Ectodermal cell (in vitro differentiated cells): ENCODE measurements around the gene PRODH.
"Not testable (repeated sequence)": the region's sequence is repeated elsewhere in the genome, so short reads cannot be mapped to it uniquely, and the experiment has no call there.

ENCODE experiments used
- H3K27ac ChIP-seq: 2 replicates; pipeline ENCODE4 v1.7.0; 2013; ENCODE audit warnings: mild to moderate bottlenecking, low read depth, low read length; ENCODE audit not compliant: insufficient read depth, poor library complexity, severe bottlenecking
- H3K27me3 ChIP-seq: 2 replicates; pipeline ENCODE4 v1.7.0; 2013; ENCODE audit warnings: mild to moderate bottlenecking, low read length; ENCODE audit not compliant: insufficient read depth, control insufficient read depth, poor library complexity, severe bottlenecking
- H3K36me3 ChIP-seq: one replicate; pipeline ENCODE4 v1.7.0; 2013; ENCODE audit warnings: low read length; ENCODE audit not compliant: control insufficient read depth, insufficient read depth
- H3K4me1 ChIP-seq: one replicate; pipeline ENCODE4 v1.7.0; 2013; ENCODE audit warnings: low read length; ENCODE audit not compliant: control insufficient read depth, insufficient read depth
- H3K4me3 ChIP-seq: 2 replicates; pipeline ENCODE4 v1.7.0; 2013; ENCODE audit warnings: low read depth, low read length, control low read depth; ENCODE audit not compliant: insufficient read depth
- H3K9me3 ChIP-seq: 2 replicates; pipeline ENCODE4 v1.7.0; 2013; ENCODE audit warnings: mild to moderate bottlenecking, low read length, moderate library complexity; ENCODE audit not compliant: control insufficient read depth
- WGBS, 2 experiments: methylation state at CpG; one replicate each; pipeline ENCODE4 v1.1.7; 2013; ENCODE audit warnings: missing lambda C conversion rate in 2 of 2; 5-methylcytosine and 5-hydroxymethylcytosine counted together

Gene PRODH

GRCh38 chr22:18975434-18976196, 39.5 kb upstream of the PRODH start:
- WGBS, 2 experiments, result 94% methylated on average over 16 of the region's 16 CpGs
- no peaks in the 10 kb centered on the region for H3K9me3 ChIP-seq
- H3K4me1 ChIP-seq, result peaks cover 6% of the 10 kb centered on the region
- H3K4me3 ChIP-seq, result no peak overlapping the region
- H3K36me3 ChIP-seq, result no peaks in the 10 kb centered on the region
- H3K27ac ChIP-seq, result no peak overlapping the region
- no peaks in the 10 kb centered on the region for H3K27me3 ChIP-seq

- no peak overlapping the region for H3K27ac ChIP-seq
- H3K36me3 ChIP-seq, result no peaks in the 10 kb centered on the region
- H3K27me3 ChIP-seq, result no peaks in the 10 kb centered on the region
- H3K9me3 ChIP-seq, result no peaks in the 10 kb centered on the region
- H3K4me1 ChIP-seq, result peaks cover 6% of the 10 kb centered on the region
- H3K4me3 ChIP-seq, result no peak overlapping the region
- WGBS, 2 experiments, result 92 to 95% methylated on average over 18 of the region's 18 CpGs
Observed at GRCh38 chr22:18974477-18975180, 38.5 kb upstream of the PRODH start.

- WGBS, 2 experiments, result 74 to 78% methylated on average over 17 to 18 of the region's 18 CpGs
- H3K27ac ChIP-seq, result no peak overlapping the region
- no peaks in the 10 kb centered on the region for H3K9me3 ChIP-seq
- H3K36me3 ChIP-seq, result no peaks in the 10 kb centered on the region
- H3K27me3 ChIP-seq, result no peaks in the 10 kb centered on the region
- peaks cover 6% of the 10 kb centered on the region for H3K4me1 ChIP-seq
- no peak overlapping the region for H3K4me3 ChIP-seq
Observed at GRCh38 chr22:18973264-18974031, 37.4 kb upstream of the PRODH start.

- not testable (repeated sequence) for H3K4me3 ChIP-seq
- 96 to 97% methylated on average over 8 of the region's 8 CpGs for WGBS, 2 experiments
Observed at GRCh38 chr22:18972591-18972990, 36.5 kb upstream of the PRODH start.

GRCh38 chr22:18972029-18972428, 35.9 kb upstream of the PRODH start:
- H3K27me3 ChIP-seq, H3K27ac ChIP-seq, H3K4me3 ChIP-seq, H3K4me1 ChIP-seq, H3K9me3 ChIP-seq, H3K36me3 ChIP-seq: not testable (repeated sequence)
- 97 to 98% methylated on average over 7 of the region's 7 CpGs for WGBS, 2 experiments

More at GRCh38 chr22:18972591-18972990, 36.5 kb upstream of the PRODH start:
- not testable (repeated sequence) for H3K4me1 ChIP-seq, H3K27ac ChIP-seq, H3K36me3 ChIP-seq, H3K9me3 ChIP-seq, H3K27me3 ChIP-seq

GRCh38 chr22:18971321-18971751, 35.2 kb upstream of the PRODH start:
- no peaks in the 10 kb centered on the region for H3K27me3 ChIP-seq
- H3K9me3 ChIP-seq, result no peaks in the 10 kb centered on the region
- 72 to 76% methylated on average over 19 of the region's 19 CpGs for WGBS, 2 experiments
- H3K27ac ChIP-seq, result no peak overlapping the region
- no peaks in the 10 kb centered on the region for H3K36me3 ChIP-seq
- H3K4me1 ChIP-seq, result peaks cover 10% of the 10 kb centered on the region
- H3K4me3 ChIP-seq, result peak overlapping the region; percentile 47

GRCh38 chr22:18970948-18971315, 34.8 kb upstream of the PRODH start:
- no peaks in the 10 kb centered on the region for H3K9me3 ChIP-seq
- H3K27me3 ChIP-seq, result no peaks in the 10 kb centered on the region
- H3K36me3 ChIP-seq, result no peaks in the 10 kb centered on the region
- no peak overlapping the region for H3K27ac ChIP-seq
- H3K4me3 ChIP-seq, result peak overlapping the region; percentile 47
- WGBS, 2 experiments, result 0 to 1% methylated on average over 18 to 20 of the region's 28 CpGs
- H3K4me1 ChIP-seq, result peaks cover 10% of the 10 kb centered on the region

- H3K36me3 ChIP-seq, result no peaks in the 10 kb centered on the region
- peaks cover 10% of the 10 kb centered on the region for H3K4me1 ChIP-seq
- 0% methylated on average over 94 of the region's 94 CpGs for WGBS, 2 experiments
- H3K27me3 ChIP-seq, result no peaks in the 10 kb centered on the region
- peak overlapping the region; percentile 47 for H3K4me3 ChIP-seq
- no peaks in the 10 kb centered on the region for H3K9me3 ChIP-seq
- H3K27ac ChIP-seq, result no peak overlapping the region
Observed at GRCh38 chr22:18970176-18970947, 34.3 kb upstream of the PRODH start.

GRCh38 chr22:18969158-18969942, 33.3 kb upstream of the PRODH start:
- H3K27ac ChIP-seq, result not testable (repeated sequence)
- WGBS, 2 experiments, result 77% methylated on average over 14 of the region's 14 CpGs

More at GRCh38 chr22:18969158-18969942, 33.3 kb upstream of the PRODH start:
- not testable (repeated sequence) for H3K4me3 ChIP-seq, H3K9me3 ChIP-seq, H3K36me3 ChIP-seq, H3K27me3 ChIP-seq
- peaks cover 10% of the 10 kb centered on the region for H3K4me1 ChIP-seq
